ENCODE results near the gene GOLGA6B.
A peak's percentile ranks its signal among the peaks of the same experiment; 100 is the strongest.
"Not testable (repeated sequence)": the region's sequence is repeated elsewhere in the genome, so short reads cannot be mapped to it uniquely, and the experiment has no call there.

The GOLGA6B gene

GRCh38 chr15:72654397-72654796 is at the start of gene GOLGA6B:
GOLGA6B (plus strand) TSS chr15:72654697; CDS start chr15:72654738, 41 bp downstream.
- DNase-seq, result not testable (repeated sequence)

GRCh38 chr15:72604794-72605193 is 49.7 kb upstream of the GOLGA6B start:
- no peak for DNase-seq

- not testable (repeated sequence) for DNase-seq
Observed at GRCh38 chr15:72608084-72608483, 46.4 kb upstream of the GOLGA6B start.

- no peak for DNase-seq
Observed at GRCh38 chr15:72609862-72610261, 44.6 kb upstream of the GOLGA6B start.

- DNase-seq, result not testable (repeated sequence)
Observed at GRCh38 chr15:72612324-72612723, 42.2 kb upstream of the GOLGA6B start.

GRCh38 chr15:72614810-72615532 is 39.5 kb upstream of the GOLGA6B start:
- no peak for DNase-seq

GRCh38 chr15:72615533-72616233 is 38.8 kb upstream of the GOLGA6B start:
- DNase-seq, result peak; percentile 96

- DNase-seq, result no peak
Observed at GRCh38 chr15:72616491-72617210, 37.8 kb upstream of the GOLGA6B start.

GRCh38 chr15:72623854-72624253 is 30.6 kb upstream of the GOLGA6B start:
- DNase-seq, result not testable (repeated sequence)

- not testable (repeated sequence) for DNase-seq
Observed at GRCh38 chr15:72626153-72626552, 28.3 kb upstream of the GOLGA6B start.

GRCh38 chr15:72628249-72629067 is 26.0 kb upstream of the GOLGA6B start:
- peak; percentile 31 for DNase-seq

- not testable (repeated sequence) for DNase-seq
Observed at GRCh38 chr15:72629068-72629570, 25.4 kb upstream of the GOLGA6B start.

- DNase-seq, result peak; percentile 88
Observed at GRCh38 chr15:72636519-72637282, 17.8 kb upstream of the GOLGA6B start.

- DNase-seq, result not testable (repeated sequence)
Observed at GRCh38 chr15:72639759-72640483, 14.6 kb upstream of the GOLGA6B start.

- DNase-seq, result not testable (repeated sequence)
Observed at GRCh38 chr15:72642271-72642670, 12.2 kb upstream of the GOLGA6B start.

GRCh38 chr15:72648631-72649253 is 5.8 kb upstream of the GOLGA6B start:
- DNase-seq, result not testable (repeated sequence)

- not testable (repeated sequence) for DNase-seq
Observed at GRCh38 chr15:72656014-72656413, 1.5 kb downstream of the GOLGA6B start.

GRCh38 chr15:72661081-72661480 is 6.6 kb downstream of the GOLGA6B start:
- not testable (repeated sequence) for DNase-seq

GRCh38 chr15:72663931-72664330 is 9.4 kb downstream of the GOLGA6B start:
- DNase-seq, result not testable (repeated sequence)

- DNase-seq, result not testable (repeated sequence)
Observed at GRCh38 chr15:72665706-72666105, 11.2 kb downstream of the GOLGA6B start.

Measured in RPMI8226 (cell line).